Neuronal stem cell (in vitro differentiated cells): ENCODE data around the gene CSAG3.
"Not testable (repeated sequence)": the region's sequence is repeated elsewhere in the genome, so short reads cannot be mapped to it uniquely, and the experiment has no call there.

Source experiments
- DNase-seq: peaks from one replicate; pipeline ENCODE4 v3.0.0-alpha.2; 2013; ENCODE audit warnings: low spot score
- H2AFZ ChIP-seq: one replicate; pipeline ENCODE4 v1.6.1; 2013; ENCODE audit warnings: mild to moderate bottlenecking, low read length, inconsistent platforms
- H2AK5ac ChIP-seq: 2 replicates; pipeline ENCODE4 v1.6.1; 2013; ENCODE audit warnings: low read depth, mild to moderate bottlenecking, inconsistent platforms, low read length, moderate library complexity, mixed read lengths
- H2BK120ac ChIP-seq: 2 replicates; pipeline ENCODE4 v1.6.1; 2013; ENCODE audit warnings: low read depth, mild to moderate bottlenecking, inconsistent platforms, low read length, moderate library complexity, mixed read lengths
- H2BK12ac ChIP-seq: one replicate; pipeline ENCODE4 v1.6.1; 2013; ENCODE audit warnings: low read length, inconsistent platforms
- H2BK15ac ChIP-seq: 2 replicates; pipeline ENCODE4 v1.6.1; 2013; ENCODE audit warnings: mild to moderate bottlenecking, low read length, inconsistent platforms, mixed read lengths
- H2BK5ac ChIP-seq: one replicate; pipeline ENCODE4 v1.6.1; 2013; ENCODE audit warnings: inconsistent platforms, mild to moderate bottlenecking, low read length, moderate library complexity
- H3K14ac ChIP-seq: one replicate; pipeline ENCODE4 v1.6.1; 2013; ENCODE audit warnings: low read length, inconsistent platforms
- H3K18ac ChIP-seq: 2 replicates; pipeline ENCODE4 v1.6.1; 2013; ENCODE audit warnings: low read length, inconsistent platforms
- H3K23ac ChIP-seq: 2 replicates; pipeline ENCODE4 v1.6.1; 2013; ENCODE audit warnings: low read depth, mild to moderate bottlenecking, mixed read lengths, low read length, inconsistent platforms; ENCODE audit not compliant: poor library complexity
- H3K27ac ChIP-seq: replicated peaks from 3 replicates; pipeline ENCODE4 v1.5.1; 2013; ENCODE audit warnings: low read length, inconsistent platforms
- H3K27me3 ChIP-seq, 3 experiments: 2 replicates each; pipeline ENCODE4 v1.6.1; 2013; ENCODE audit warnings: low read length in 3 of 3, mild to moderate bottlenecking in 2 of 3, inconsistent platforms in 1 of 3, low read depth in 1 of 3, mixed read lengths in 1 of 3, moderate library complexity in 1 of 3; ENCODE audit not compliant: control insufficient read depth in 3 of 3, insufficient read depth in 3 of 3
- H3K36me3 ChIP-seq, 2 donors: replicated peaks in 1 of 2; 2 replicates each; pipeline ENCODE4 v1.6.1; 2013; ENCODE audit warnings: low read length in 2 of 2; ENCODE audit not compliant: control insufficient read depth in 2 of 2, insufficient read depth in 2 of 2
- H3K4ac ChIP-seq: 2 replicates; pipeline ENCODE4 v1.6.1; 2013; ENCODE audit warnings: inconsistent platforms, mild to moderate bottlenecking, low read length, moderate library complexity
- H3K4me1 ChIP-seq, 2 donors: 1 replicate in 1 of 2; 2 replicates in 1 of 2; pipeline ENCODE4 v1.6.1; 2013; ENCODE audit warnings: low read length in 2 of 2, low read depth in 1 of 2; ENCODE audit not compliant: control insufficient read depth in 2 of 2, insufficient read depth in 1 of 2
- H3K4me2 ChIP-seq: one replicate; pipeline ENCODE4 v1.6.1; 2013; ENCODE audit warnings: mild to moderate bottlenecking, low read length, inconsistent platforms; ENCODE audit not compliant: insufficient read depth, poor library complexity, severe bottlenecking
- H3K4me3 ChIP-seq, 2 donors: 2 replicates each; pipeline ENCODE4 v1.5.1; 2013; ENCODE audit warnings: low read length in 2 of 2, mild to moderate bottlenecking in 2 of 2, inconsistent platforms in 1 of 2, moderate library complexity in 1 of 2
- H3K79me1 ChIP-seq: one replicate; pipeline ENCODE4 v1.6.1; 2013; ENCODE audit warnings: low read depth, mild to moderate bottlenecking, inconsistent platforms, low read length, moderate library complexity
- H3K9ac ChIP-seq: one replicate; pipeline ENCODE4 v1.6.1; 2013; ENCODE audit warnings: mild to moderate bottlenecking, low read depth, low read length, inconsistent platforms; ENCODE audit not compliant: poor library complexity
- H3K9me3 ChIP-seq, 2 donors: replicated peaks in 1 of 2; 2 replicates each; pipeline versions ENCODE3 to v1.6.1; 2013; ENCODE audit warnings: low read length in 2 of 2, mild to moderate bottlenecking in 2 of 2, inconsistent platforms in 1 of 2, low read depth in 1 of 2, mixed read lengths in 1 of 2, moderate library complexity in 1 of 2; ENCODE audit not compliant: control insufficient read depth in 2 of 2, insufficient read depth in 1 of 2
- H4K8ac ChIP-seq: one replicate; pipeline ENCODE4 v1.6.1; 2013; ENCODE audit warnings: low read depth, mild to moderate bottlenecking, inconsistent platforms, low read length, moderate library complexity
- H4K91ac ChIP-seq: one replicate; pipeline ENCODE4 v1.6.1; 2013; ENCODE audit warnings: low read length, low read depth, mild to moderate bottlenecking, inconsistent platforms; ENCODE audit not compliant: poor library complexity
- WGBS, 2 donors: extraction: QIAGEN DNeasy Blood & Tissue Kit; methylation state at CpG; one replicate each; pipeline ENCODE4 v1.1.7; 2013; ENCODE audit warnings: missing lambda C conversion rate in 2 of 2, mixed read lengths in 1 of 2; ENCODE audit not compliant: insufficient read length in 2 of 2, insufficient replicate concordance in 1 of 2; ENCODE audit errors: extremely low coverage in 2 of 2; 5-methylcytosine and 5-hydroxymethylcytosine counted together

CSAG3 gene

DNA sequence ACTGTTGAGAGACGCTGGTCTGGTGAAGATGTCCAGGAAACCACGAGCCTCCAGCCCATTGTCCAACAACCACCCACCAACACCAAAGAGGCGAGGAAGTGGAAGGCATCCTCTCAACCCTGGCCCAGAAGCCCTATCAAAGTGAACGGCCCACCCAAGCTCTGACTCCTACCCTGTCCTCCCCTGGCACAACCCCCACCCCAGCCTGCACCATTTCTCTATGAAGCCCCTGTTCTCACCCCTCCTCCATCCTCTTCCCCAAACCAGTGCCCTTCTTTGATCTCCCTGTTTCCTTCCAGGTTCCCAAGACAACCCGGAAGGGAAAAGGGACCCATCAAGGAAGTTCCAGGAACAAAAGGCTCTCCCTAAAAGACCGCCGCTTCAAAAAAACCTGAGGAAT, 526 bp downstream of the CSAG3 start:
- H3K14ac ChIP-seq, H3K4me2 ChIP-seq, H3K9ac ChIP-seq, H3K4me1 ChIP-seq, H2BK120ac ChIP-seq, H2AFZ ChIP-seq, H2AK5ac ChIP-seq, H3K27me3 ChIP-seq, H3K18ac ChIP-seq, H3K27ac ChIP-seq, H3K9me3 ChIP-seq, H3K4me3 ChIP-seq, H2BK15ac ChIP-seq, H3K23ac ChIP-seq, H2BK5ac ChIP-seq, H2BK12ac ChIP-seq, DNase-seq, H3K79me1 ChIP-seq, H3K4ac ChIP-seq, H4K8ac ChIP-seq, H3K36me3 ChIP-seq, H4K91ac ChIP-seq: not testable (repeated sequence)
- WGBS, 2 donors, result no CpG with 5 or more reads among the region's 7 CpGs

DNA sequence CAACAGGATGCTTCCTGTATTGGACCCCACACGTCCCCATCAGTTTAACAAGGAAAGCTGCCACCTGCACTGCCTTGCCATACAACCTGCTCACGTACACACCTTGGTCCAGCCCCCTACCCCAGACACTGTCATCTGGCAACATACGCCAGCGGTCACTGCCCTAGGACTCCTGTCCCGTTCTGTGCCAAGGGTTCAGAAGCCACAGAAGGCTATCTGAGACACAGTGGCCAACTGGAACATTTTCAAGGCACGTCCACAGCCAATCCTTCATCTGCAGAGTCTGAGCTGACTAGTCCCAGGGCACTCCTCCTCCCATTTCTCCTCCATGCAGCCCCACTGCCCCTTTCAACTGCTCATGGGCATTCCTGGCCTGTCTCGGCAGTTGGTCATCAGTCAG, 2.6 kb downstream of the CSAG3 start:
- not testable (repeated sequence) for H3K4ac ChIP-seq

DNA sequence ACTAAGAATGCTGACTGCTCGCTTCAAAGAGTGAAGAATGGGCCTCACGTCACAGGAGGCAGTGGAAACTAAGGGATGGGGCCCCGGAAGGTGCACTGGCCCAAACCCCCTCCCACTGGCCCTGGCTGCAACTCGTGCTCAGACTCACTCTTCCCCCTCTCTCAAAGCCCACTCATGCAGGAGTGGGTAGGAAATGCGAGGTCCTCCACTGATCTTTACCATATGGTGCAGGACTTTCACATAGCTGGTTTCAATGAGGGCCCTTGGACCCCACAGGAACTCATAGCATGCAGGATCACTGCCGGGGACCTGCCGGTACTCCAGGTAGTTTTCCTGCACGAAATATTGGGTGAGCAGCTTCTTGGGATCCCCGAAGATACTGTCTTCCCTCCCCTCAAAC, 7.5 kb downstream of the CSAG3 start:
- H3K27me3 ChIP-seq, H4K8ac ChIP-seq, H3K27ac ChIP-seq, H3K9ac ChIP-seq, DNase-seq, H3K4me1 ChIP-seq, H3K14ac ChIP-seq, H2BK5ac ChIP-seq, H3K4me3 ChIP-seq, H3K18ac ChIP-seq, H2AK5ac ChIP-seq, H2BK12ac ChIP-seq, H3K36me3 ChIP-seq, H4K91ac ChIP-seq, H2AFZ ChIP-seq, H3K4ac ChIP-seq, H2BK15ac ChIP-seq, H3K4me2 ChIP-seq, H3K23ac ChIP-seq, H3K9me3 ChIP-seq, H2BK120ac ChIP-seq, H3K79me1 ChIP-seq: not testable (repeated sequence)
- WGBS, 2 donors, result no CpG with 5 or more reads among the region's 9 CpGs

More for the DNA sequence above, 2.6 kb downstream of the CSAG3 start:
- H3K9me3 ChIP-seq, H2BK15ac ChIP-seq, H3K23ac ChIP-seq, H3K4me3 ChIP-seq, H2BK5ac ChIP-seq, H3K4me2 ChIP-seq, H3K79me1 ChIP-seq, H2BK120ac ChIP-seq, H3K4me1 ChIP-seq, DNase-seq, H3K27ac ChIP-seq, H4K91ac ChIP-seq, H4K8ac ChIP-seq, H3K36me3 ChIP-seq, H3K14ac ChIP-seq, H2AFZ ChIP-seq, H3K9ac ChIP-seq, H2BK12ac ChIP-seq, H3K18ac ChIP-seq, H2AK5ac ChIP-seq, H3K27me3 ChIP-seq: not testable (repeated sequence)
- WGBS, 2 donors, result no CpG with 5 or more reads among the region's 7 CpGs

DNA sequence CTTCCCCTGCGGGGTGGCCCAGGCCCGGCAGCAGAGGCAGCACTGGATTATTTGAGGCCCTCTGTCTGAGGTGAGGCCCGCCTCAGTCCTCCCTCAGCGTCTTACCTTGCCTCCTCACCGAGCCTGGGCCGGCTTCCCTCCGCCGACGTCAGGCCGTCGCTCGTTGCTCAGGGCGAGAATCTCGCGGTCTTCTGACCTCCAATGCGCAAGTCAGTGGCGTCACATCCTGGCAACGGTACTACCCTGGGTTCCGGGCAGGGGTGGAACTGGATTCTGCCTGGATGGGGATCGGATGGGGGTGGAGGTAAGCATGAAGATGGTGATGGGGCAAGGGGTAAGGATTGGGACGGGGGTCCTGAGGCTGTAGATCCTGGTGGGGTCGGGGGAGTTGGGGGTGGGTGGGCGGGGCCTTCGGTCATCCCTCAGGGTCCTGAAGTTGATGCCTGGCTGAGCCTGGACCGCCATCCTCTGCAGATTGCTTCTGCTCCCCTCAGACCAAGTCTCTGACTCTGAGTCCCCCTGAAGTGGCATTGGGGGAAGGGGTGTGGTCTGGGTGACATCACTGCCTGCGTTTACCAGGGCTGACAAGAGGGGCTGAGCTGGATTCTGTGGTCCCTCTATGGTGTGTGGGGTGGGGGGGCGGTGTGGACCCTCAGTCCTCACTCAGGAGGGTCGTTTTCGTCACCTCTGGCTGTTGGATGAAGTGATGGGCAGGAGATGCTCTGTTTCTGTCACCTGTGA, 10.7 kb downstream of the CSAG3 start, which contains the start of gene MAGEA6:
MAGEA6 (minus strand) TSS at position 141 of the 741 bp plus-strand sequence. CDS start 2,039 bp downstream, outside the sequence.
- not testable (repeated sequence) for H3K27me3 ChIP-seq, H2BK5ac ChIP-seq, H3K4me1 ChIP-seq, H3K9me3 ChIP-seq, H3K27ac ChIP-seq, H3K18ac ChIP-seq, H3K14ac ChIP-seq, H3K23ac ChIP-seq, H3K79me1 ChIP-seq, DNase-seq, H4K8ac ChIP-seq, H2BK15ac ChIP-seq, H3K9ac ChIP-seq, H2AFZ ChIP-seq, H3K4me3 ChIP-seq, H2BK12ac ChIP-seq, H3K4me2 ChIP-seq, H2AK5ac ChIP-seq, H2BK120ac ChIP-seq, H3K4ac ChIP-seq, H4K91ac ChIP-seq, H3K36me3 ChIP-seq
- WGBS, 2 donors, result no CpG with 5 or more reads among the region's 29 CpGs
